Endothelial cell of umbilical vein (primary cell): ENCODE measurements around the gene SFMBT2.

ENCODE experiments used
- EZH2 ChIP-seq: IDR thresholded peaks from 2 replicates; pipeline ENCODE4 v1.6.1; 2012; ENCODE audit warnings: borderline replicate concordance, low read depth, mild to moderate bottlenecking, moderate library complexity, low read length, inconsistent platforms; ENCODE audit not compliant: severe bottlenecking
- GATA2 ChIP-seq: IDR thresholded peaks from 2 replicates; pipeline ENCODE4 v1.7.0; 2011; ENCODE audit warnings: low read depth, mild to moderate bottlenecking, moderate library complexity, mixed read lengths, low read length; ENCODE audit not compliant: insufficient read length, insufficient read depth
- JUN ChIP-seq: IDR thresholded peaks from 2 replicates; pipeline ENCODE4 v1.6.1; 2011; ENCODE audit warnings: borderline replicate concordance, low read depth; ENCODE audit not compliant: insufficient read length, insufficient read depth
- POLR2A ChIP-seq: IDR thresholded peaks from 2 replicates; pipeline ENCODE4 v1.6.1; 2012; ENCODE audit warnings: low read depth, mild to moderate bottlenecking, control low read depth, low read length
- TF ChIP-seq, protein P1 (sequence below), 2 donors: IDR thresholded peaks; 1 replicate in 1 of 2; 2 replicates in 1 of 2; pipeline ENCODE4 v1.5.1; 2011; ENCODE audit warnings: low read length in 2 of 2, mild to moderate bottlenecking in 2 of 2, moderate library complexity in 2 of 2, control low read depth in 1 of 2, inconsistent platforms in 1 of 2, low read depth in 1 of 2; ENCODE audit not compliant: insufficient read depth in 1 of 2; ENCODE audit errors: extremely low read depth in 1 of 2

- TF ChIP-seq, protein P1, sequence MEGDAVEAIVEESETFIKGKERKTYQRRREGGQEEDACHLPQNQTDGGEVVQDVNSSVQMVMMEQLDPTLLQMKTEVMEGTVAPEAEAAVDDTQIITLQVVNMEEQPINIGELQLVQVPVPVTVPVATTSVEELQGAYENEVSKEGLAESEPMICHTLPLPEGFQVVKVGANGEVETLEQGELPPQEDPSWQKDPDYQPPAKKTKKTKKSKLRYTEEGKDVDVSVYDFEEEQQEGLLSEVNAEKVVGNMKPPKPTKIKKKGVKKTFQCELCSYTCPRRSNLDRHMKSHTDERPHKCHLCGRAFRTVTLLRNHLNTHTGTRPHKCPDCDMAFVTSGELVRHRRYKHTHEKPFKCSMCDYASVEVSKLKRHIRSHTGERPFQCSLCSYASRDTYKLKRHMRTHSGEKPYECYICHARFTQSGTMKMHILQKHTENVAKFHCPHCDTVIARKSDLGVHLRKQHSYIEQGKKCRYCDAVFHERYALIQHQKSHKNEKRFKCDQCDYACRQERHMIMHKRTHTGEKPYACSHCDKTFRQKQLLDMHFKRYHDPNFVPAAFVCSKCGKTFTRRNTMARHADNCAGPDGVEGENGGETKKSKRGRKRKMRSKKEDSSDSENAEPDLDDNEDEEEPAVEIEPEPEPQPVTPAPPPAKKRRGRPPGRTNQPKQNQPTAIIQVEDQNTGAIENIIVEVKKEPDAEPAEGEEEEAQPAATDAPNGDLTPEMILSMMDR (IDR thresholded peaks at IDR 0.05; ENCODE audit: extremely low read depth in 1 of 2, insufficient read depth in 1 of 2, low read depth in 1 of 2, low read length in 2 of 2), result no peak
- TF ChIP-seq POLR2A (no peak), EZH2 (no peak), GATA2 (no peak), JUN (no peak)
Measured at GRCh38 chr10:7152982-7153381, 257.9 kb downstream of the SFMBT2 start.
